ENCODE data around the gene COA7.

COA7 gene

GRCh38 chr1:52665006-52665941, 32.9 kb downstream of the COA7 start (continued):
- TF ChIP-seq ZBTB11 (tag by site-specific recombination; conservative IDR thresholded peaks at IDR 0.05; ENCODE audit: low read depth) (no peak), PRDM10 (tag by site-specific recombination; IDR thresholded peaks at IDR 0.05) (no peak), ZNF48 (tag by site-specific recombination; IDR thresholded peaks at IDR 0.05) (no peak), ZNF701 (tag by site-specific recombination; IDR thresholded peaks at IDR 0.05) (no peak), PRDM1 (tag by site-specific recombination; IDR thresholded peaks at IDR 0.05) (no peak), GLIS2 (tag by site-specific recombination; IDR thresholded peaks at IDR 0.05) (no peak), ZBTB6 (tag by site-specific recombination; IDR thresholded peaks at IDR 0.05) (no peak), SCRT2 (tag by site-specific recombination; IDR thresholded peaks at IDR 0.05) (peak; percentile 86), ZNF549 (tag by site-specific recombination; IDR thresholded peaks at IDR 0.05) (no peak), ZNF664 (tag by site-specific recombination; IDR thresholded peaks at IDR 0.05) (no peak), ZNF747 (tag by site-specific recombination; IDR thresholded peaks at IDR 0.05) (no peak), ZBTB8A (tag by site-specific recombination; IDR thresholded peaks at IDR 0.05) (no peak), ZNF513 (tag by site-specific recombination; IDR thresholded peaks at IDR 0.05) (no peak), ZNF280C (tag by site-specific recombination; IDR thresholded peaks at IDR 0.05) (no peak), ZNF148 (tag by site-specific recombination; IDR thresholded peaks at IDR 0.05; ENCODE audit: borderline replicate concordance) (no peak), FEZF1 (tag by site-specific recombination; IDR thresholded peaks at IDR 0.05) (0 out of 2 replicates have a peak, but pooled peaks have one; percentile 32), ZNF521 (tag by site-specific recombination; IDR thresholded peaks at IDR 0.05) (no peak), ZNF366 (tag by site-specific recombination; conservative IDR thresholded peaks at IDR 0.05) (peak; percentile 38; the same call in 1 of the 2 replicates), ZNF785 (tag by site-specific recombination; IDR thresholded peaks at IDR 0.05) (no peak), ZNF658 (tag by site-specific recombination; IDR thresholded peaks at IDR 0.05) (no peak), ZNF544 (tag by site-specific recombination; IDR thresholded peaks at IDR 0.05) (no peak), ZNF18 (tag by site-specific recombination; IDR thresholded peaks at IDR 0.05) (no peak)
